H1 (cell line): Measurements from ENCODE around the gene P2RX2. TPM values are rescaled to one million over a fixed set of nuclear protein-coding genes. Genes with fewer than 3 reads are reported as not detected.

Experiments used
- CTCF ChIA-PET: fragments of 300-600 bp; sonication (Branson Sonifier 250); formaldehyde crosslinking; loops from one replicate; lab custom pipeline; 2021; ENCODE audit not compliant: partially characterized antibody; lab: Charles Lee
- POLR2A ChIA-PET: fragments of 300-600 bp; sonication (Branson Sonifier 250); formaldehyde crosslinking; loops from one replicate; lab custom pipeline; 2021; ENCODE audit warnings: inconsistent platforms; ENCODE audit not compliant: partially characterized antibody; lab: Charles Lee
- DNase-seq, 2 experiments: peaks; one replicate each; pipeline versions ENCODE4 v3.0.0 to v3.0.0-alpha.2; 2010 to 2022; ENCODE audit warnings: low spot score in 2 of 2, low read depth in 1 of 2, mixed read lengths in 1 of 2
- FAIRE-seq: peaks from 2 replicates; lab custom pipeline; 2011; peaks lifted over from hg19 to GRCh38; lab: Jason Lieb, UNC
- H2AFZ ChIP-seq: 2 replicates; pipeline ENCODE4 v1.8.1; 2012; ENCODE audit warnings: low read length, inconsistent platforms
- H2AK5ac ChIP-seq: 2 replicates; pipeline ENCODE4 v1.6.1; 2013; ENCODE audit warnings: low read depth, low read length
- H2BK120ac ChIP-seq: replicated peaks from 2 replicates; pipeline ENCODE3; 2013; ENCODE audit warnings: low read depth, low read length, inconsistent platforms
- H2BK12ac ChIP-seq: 2 replicates; pipeline ENCODE4 v1.6.1; 2013; ENCODE audit warnings: low read depth, low read length
- H2BK15ac ChIP-seq: 2 replicates; pipeline ENCODE4 v1.6.1; 2013; ENCODE audit warnings: low read length
- H2BK20ac ChIP-seq: 2 replicates; pipeline ENCODE4 v1.6.1; 2013; ENCODE audit warnings: low read length
- H2BK5ac ChIP-seq: 2 replicates; pipeline ENCODE4 v1.6.1; 2013; ENCODE audit warnings: low read depth, low read length
- H3K14ac ChIP-seq: 2 replicates; pipeline ENCODE4 v1.6.1; 2013; ENCODE audit warnings: inconsistent platforms; ENCODE audit not compliant: insufficient read length
- H3K18ac ChIP-seq: 2 replicates; pipeline ENCODE4 v1.6.1; 2013; ENCODE audit warnings: low read length; ENCODE audit errors: extremely low read depth
- H3K23ac ChIP-seq: 2 replicates; pipeline ENCODE4 v1.6.1; 2013; ENCODE audit warnings: inconsistent platforms; ENCODE audit not compliant: insufficient read length
- H3K23me2 ChIP-seq: 2 replicates; pipeline ENCODE4 v1.6.1; 2013; ENCODE audit warnings: low read depth, low read length
- H3K27ac ChIP-seq: 2 replicates; pipeline ENCODE4 v1.6.1; 2011; ENCODE audit warnings: low read depth, low read length, inconsistent platforms
- H3K27me3 ChIP-seq, 4 experiments: replicated peaks in 1 of 4; 1 replicate in 1 of 4; 2 replicates in 3 of 4; pipeline versions ENCODE4 v1.6.1 to v1.8.1; 2011 to 2013; ENCODE audit warnings: low read length in 3 of 4, mild to moderate bottlenecking in 3 of 4, inconsistent platforms in 2 of 4, mixed read lengths in 2 of 4, moderate library complexity in 1 of 4; ENCODE audit not compliant: control insufficient read depth in 3 of 4, insufficient read depth in 3 of 4; ENCODE audit errors: extremely low read depth in 1 of 4
- H3K36me3 ChIP-seq, 4 experiments: 2 replicates each; pipeline versions ENCODE4 v1.6.1 to v1.8.1; 2011 to 2013; ENCODE audit warnings: mild to moderate bottlenecking in 4 of 4, low read length in 3 of 4, moderate library complexity in 2 of 4, control low read depth in 1 of 4, inconsistent platforms in 1 of 4; ENCODE audit not compliant: insufficient read depth in 4 of 4, control insufficient read depth in 2 of 4
- H3K4ac ChIP-seq: replicated peaks from 2 replicates; pipeline ENCODE3; 2013; ENCODE audit warnings: low read length, low read depth, mixed read lengths, inconsistent platforms; ENCODE audit not compliant: insufficient read length
- H3K4me1 ChIP-seq, 4 experiments: replicated peaks in 1 of 4; 1 replicate in 1 of 4; 2 replicates in 3 of 4; pipeline versions ENCODE4 v1.6.1 to v1.8.1; 2011 to 2013; ENCODE audit warnings: low read length in 3 of 4, inconsistent platforms in 2 of 4, mixed read lengths in 1 of 4; ENCODE audit not compliant: insufficient read depth in 4 of 4, control insufficient read depth in 3 of 4
- H3K4me2 ChIP-seq, 2 experiments: 2 replicates each; pipeline versions ENCODE4 v1.6.1 to v1.8.1; 2011 to 2013; ENCODE audit warnings: low read depth in 2 of 2, low read length in 2 of 2, control low read depth in 1 of 2, inconsistent platforms in 1 of 2, mild to moderate bottlenecking in 1 of 2; ENCODE audit not compliant: insufficient read depth in 1 of 2
- H3K4me3 ChIP-seq, 4 experiments: fragments of 200-600, 300-600 bp in 1 of 4; sonication (generic), shearing (Covaris generic), sonication (Bioruptor Twin) in 1 of 4; 2 replicates each; pipeline versions ENCODE4 v1.5.1 to v1.8.1; 2011 to 2016; ENCODE audit warnings: low read length in 4 of 4, low read depth in 3 of 4, control low read depth in 2 of 4, inconsistent platforms in 2 of 4, mild to moderate bottlenecking in 2 of 4, mixed read lengths in 1 of 4, moderate library complexity in 1 of 4; ENCODE audit not compliant: insufficient read depth in 2 of 4; ENCODE audit errors: extremely low read depth in 1 of 4
- H3K56ac ChIP-seq: replicated peaks from 2 replicates; pipeline ENCODE3; 2013; ENCODE audit warnings: low read depth, mild to moderate bottlenecking, mixed read lengths, low read length, inconsistent platforms; ENCODE audit not compliant: insufficient read length
- H3K79me1 ChIP-seq: 2 replicates; pipeline ENCODE4 v1.6.1; 2013; ENCODE audit warnings: low read depth, low read length, control low read depth
- H3K79me2 ChIP-seq, 2 experiments: 2 replicates each; pipeline versions ENCODE4 v1.6.1 to v1.8.1; 2012 to 2013; ENCODE audit warnings: low read length in 2 of 2, mild to moderate bottlenecking in 2 of 2, inconsistent platforms in 1 of 2; ENCODE audit not compliant: insufficient read depth in 2 of 2, control insufficient read depth in 1 of 2
- H3K9ac ChIP-seq, 4 experiments: replicated peaks in 1 of 4; 1 replicate in 1 of 4; 2 replicates in 3 of 4; pipeline versions ENCODE4 v1.6.1 to v1.8.1; 2011 to 2013; ENCODE audit warnings: low read depth in 3 of 4, low read length in 3 of 4, control low read depth in 2 of 4, mild to moderate bottlenecking in 2 of 4, moderate library complexity in 2 of 4, inconsistent platforms in 1 of 4; ENCODE audit errors: extremely low read depth in 1 of 4
- H3K9me3 ChIP-seq, 2 experiments: 2 replicates each; pipeline versions ENCODE4 v1.6.1 to v1.8.1; 2012 to 2013; ENCODE audit warnings: mild to moderate bottlenecking in 2 of 2, moderate library complexity in 2 of 2, control low read depth in 1 of 2, inconsistent platforms in 1 of 2, low read depth in 1 of 2, low read length in 1 of 2, mixed read lengths in 1 of 2; ENCODE audit not compliant: insufficient read depth in 2 of 2
- H4K20me1 ChIP-seq, 2 experiments: replicated peaks in 1 of 2; 2 replicates each; pipeline versions ENCODE3 to v1.8.1; 2011 to 2013; ENCODE audit warnings: inconsistent platforms in 2 of 2, low read length in 2 of 2, mild to moderate bottlenecking in 1 of 2; ENCODE audit not compliant: insufficient read depth in 2 of 2, control insufficient read depth in 1 of 2
- H4K5ac ChIP-seq: 2 replicates; pipeline ENCODE4 v1.6.1; 2013; ENCODE audit warnings: low read length, low read depth, mixed read lengths, inconsistent platforms; ENCODE audit not compliant: insufficient read length
- H4K8ac ChIP-seq: 2 replicates; pipeline ENCODE4 v1.8.0; 2013; ENCODE audit warnings: mild to moderate bottlenecking, moderate library complexity, low read length, inconsistent platforms; ENCODE audit not compliant: insufficient read depth; ENCODE audit errors: extremely low read depth
- H4K91ac ChIP-seq: replicated peaks from 2 replicates; pipeline ENCODE3; 2013; ENCODE audit warnings: low read length, mixed read lengths, inconsistent platforms; ENCODE audit not compliant: insufficient read length
- BCL11A ChIP-seq, 2 experiments: IDR thresholded peaks; one replicate each; pipeline ENCODE4 v1.6.1; 2011; ENCODE audit warnings: low read depth in 2 of 2, low read length in 2 of 2, mild to moderate bottlenecking in 2 of 2
- EZH2 ChIP-seq: fragments of 200-600 bp; sonication (generic); IDR thresholded peaks from 2 replicates; pipeline ENCODE4 v1.7.1; 2012; ENCODE audit warnings: low read depth, mild to moderate bottlenecking, moderate library complexity, low read length, inconsistent platforms; ENCODE audit not compliant: severe bottlenecking
- HDAC6 ChIP-seq: IDR thresholded peaks from one replicate; pipeline ENCODE4 v1.7.1; 2012; ENCODE audit warnings: low read depth, mild to moderate bottlenecking, inconsistent platforms, low read length, moderate library complexity
- NRF1 ChIP-seq: IDR thresholded peaks from 2 replicates; pipeline ENCODE4 v1.6.1; 2011; ENCODE audit warnings: mild to moderate bottlenecking, low read depth, low read length, improper control_type of control experiment
- POLR2A ChIP-seq, 2 experiments: IDR thresholded peaks; 1 replicate in 1 of 2; 2 replicates in 1 of 2; pipeline ENCODE4 v1.6.1; 2011; ENCODE audit warnings: low read depth in 2 of 2, low read length in 2 of 2, mild to moderate bottlenecking in 2 of 2; ENCODE audit errors: control extremely low read depth in 1 of 2
- SIRT6 ChIP-seq: IDR thresholded peaks from one replicate; pipeline ENCODE4 v1.7.1; 2012; ENCODE audit warnings: low read length, inconsistent platforms
- SIX5 ChIP-seq: IDR thresholded peaks from 2 replicates; pipeline ENCODE4 v1.6.1; 2011; ENCODE audit warnings: mild to moderate bottlenecking, low read depth, low read length
- SRF ChIP-seq: IDR thresholded peaks from 2 replicates; pipeline ENCODE4 v1.6.1; 2011; ENCODE audit warnings: mild to moderate bottlenecking, low read depth, low read length, moderate library complexity
- TBP ChIP-seq: IDR thresholded peaks from 2 replicates; pipeline ENCODE4 v1.6.1; 2011; ENCODE audit warnings: low read depth, low read length, improper control_type of control experiment
- TCF12 ChIP-seq: IDR thresholded peaks from 2 replicates; pipeline ENCODE4 v1.6.1; 2011; ENCODE audit warnings: low read depth, mild to moderate bottlenecking, low read length
- TEAD4 ChIP-seq: IDR thresholded peaks from 2 replicates; pipeline ENCODE4 v1.6.1; 2012; ENCODE audit warnings: low read depth, low read length, inconsistent platforms, mixed read lengths
- WGBS, 2 experiments: shearing (Covaris generic) in 1 of 2; methylation state at CpG; one replicate each; pipeline versions ENCODE4 v1.1.6 to v1.1.7; 2013 to 2015; ENCODE audit warnings: low lambda C conversion rate in 2 of 2, mixed read lengths in 2 of 2, inconsistent platforms in 1 of 2, low coverage in 1 of 2, missing lambda C conversion rate in 1 of 2; ENCODE audit not compliant: insufficient replicate concordance in 2 of 2, insufficient coverage in 1 of 2, insufficient read length in 1 of 2; ENCODE audit errors: extremely low coverage in 1 of 2, missing lambda C conversion rate in 1 of 2; 5-methylcytosine and 5-hydroxymethylcytosine counted together
- polyA plus RNA-seq, 7 experiments: library from polyadenylated mRNA; depleted of rRNA in 3 of 7; stranded (reverse) in 5 of 7; unstranded in 2 of 7; fragments of >200 nt in 5 of 7; fragments of 200-250 nt in 2 of 7; gene quantifications; 1 replicate in 5 of 7; 2 replicates in 1 of 7; 4 replicates in 1 of 7; pipeline versions ENCODE4 v1.2.1 to v1.2.3, GENCODE V29; 2011 to 2013; ENCODE audit warnings: missing spikeins in 2 of 7, mixed read lengths in 2 of 7
- total RNA-seq: library from RNA; stranded (reverse); fragmentation: NEBNext Ultra II Directional; extraction: Animal tissue kit (Norgen Biotek cat#: 25700); gene quantifications from 2 replicates; pipeline ENCODE4 v1.2.1, GENCODE V29; 2021
- TF ChIP-seq, protein P1 (sequence below): IDR thresholded peaks from 2 replicates; pipeline ENCODE4 v1.6.1; 2012; ENCODE audit warnings: inconsistent platforms

Gene P2RX2
- total and polyA plus RNA-seq, 2 of the 8 experiments (the other 6 are each of a cell fraction or from before 2014, with no cell fraction given): 0.84 to 2.2 TPM

DNA sequence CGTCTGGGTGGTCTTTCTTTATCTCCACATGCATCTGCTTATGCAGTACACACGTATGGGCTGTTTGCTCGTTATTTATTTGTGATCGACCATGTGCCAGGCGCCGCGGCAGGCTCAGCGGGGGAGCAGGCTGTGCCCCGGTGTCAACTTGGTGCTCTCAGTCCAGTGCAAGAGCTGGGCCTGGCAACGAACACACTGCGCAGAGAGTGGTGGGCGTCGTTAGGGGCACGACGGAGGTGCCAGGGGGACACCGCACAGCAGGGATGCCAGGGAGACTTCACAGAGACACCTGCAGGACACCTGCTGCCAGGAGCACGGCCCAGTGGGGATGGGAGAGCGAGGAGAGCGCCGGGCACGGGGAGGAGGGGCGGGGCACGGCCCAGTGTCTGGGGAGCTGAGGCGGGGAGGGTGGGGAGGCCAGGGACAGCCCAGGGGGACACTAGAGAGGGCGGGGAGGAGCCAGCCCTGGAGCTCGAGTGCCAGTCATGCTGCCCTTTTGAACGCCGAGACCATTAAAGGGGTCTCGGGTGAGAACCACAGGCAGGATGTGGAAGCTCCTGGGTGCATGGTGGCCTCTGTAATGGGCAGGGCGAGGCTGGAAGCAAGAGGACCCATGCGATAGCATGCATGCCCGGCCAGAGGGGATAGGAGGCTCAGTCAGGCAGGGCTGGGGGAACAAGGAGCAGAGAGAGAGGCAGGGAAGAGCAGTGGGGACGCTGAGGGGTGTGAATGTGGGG lies 7.5 kb upstream of the P2RX2 start:
- POLR2A ChIA-PET: interaction anchor here (1.2 to 3.4 kb wide), 3 partner anchors 9 to 29 kb away, joined by 6 to 15 read pairs (median 13); no protein-coding TSS in a partner anchor
- 88% methylated on average over 24 of the region's 33 CpGs; no CpG with 5 or more reads in 1 of the 2 experiments for WGBS, 2 experiments
- no peak overlapping the region for H3K4me3 ChIP-seq
- TF ChIP-seq NRF1: no peak
- TF ChIP-seq SIRT6: no peak
- TF ChIP-seq TCF12: no peak
- TF ChIP-seq, protein P1, sequence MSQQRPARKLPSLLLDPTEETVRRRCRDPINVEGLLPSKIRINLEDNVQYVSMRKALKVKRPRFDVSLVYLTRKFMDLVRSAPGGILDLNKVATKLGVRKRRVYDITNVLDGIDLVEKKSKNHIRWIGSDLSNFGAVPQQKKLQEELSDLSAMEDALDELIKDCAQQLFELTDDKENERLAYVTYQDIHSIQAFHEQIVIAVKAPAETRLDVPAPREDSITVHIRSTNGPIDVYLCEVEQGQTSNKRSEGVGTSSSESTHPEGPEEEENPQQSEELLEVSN: no peak
- no peak for TF ChIP-seq SRF
- no peak for TF ChIP-seq POLR2A (IDR thresholded peaks at IDR 0.05; ENCODE audit: control extremely low read depth in 1 of 2, low read depth in 2 of 2, low read length in 2 of 2)
- TF ChIP-seq HDAC6: no peak
- TF ChIP-seq TBP: no peak
- TF ChIP-seq BCL11A (IDR thresholded peaks at IDR 0.05; ENCODE audit: low read depth in 2 of 2, low read length in 2 of 2): no peak
- TF ChIP-seq TEAD4: no peak
- no peak for TF ChIP-seq SIX5
- TF ChIP-seq EZH2: no peak

More for the DNA sequence above, 7.5 kb upstream of the P2RX2 start:
- Histone ChIP-seq H4K8ac (no peak overlapping the region), H4K20me1 (peaks cover 0 to 2% of the 10 kb centered on the region in 2 experiments), H2BK20ac (no peak overlapping the region), H3K27ac (no peak overlapping the region), H3K23me2 (no peaks in the 10 kb centered on the region), H3K4ac (no peak overlapping the region), H3K79me2 (no peaks in the 10 kb centered on the region), H3K14ac (no peak overlapping the region), H2AK5ac (no peak overlapping the region), H3K27me3 (peaks cover 22 to 84% (median 65%) of the 10 kb centered on the region in 4 experiments), H4K5ac (no peak overlapping the region), H2AFZ (no peak overlapping the region), H2BK12ac (no peak overlapping the region), H3K36me3 (no peaks in the 10 kb centered on the region), H2BK5ac (no peak overlapping the region), H2BK120ac (no peak overlapping the region), H3K79me1 (no peaks in the 10 kb centered on the region), H3K9me3 (peaks cover 9 to 17% of the 10 kb centered on the region in 2 experiments; a peak in 3 of 4 replicates), H3K56ac (no peak overlapping the region), H3K4me2 (no peak overlapping the region), H4K91ac (no peak overlapping the region), H3K4me1 (no peaks in the 10 kb centered on the region), H3K18ac (no peak overlapping the region), H3K23ac (no peak overlapping the region), H2BK15ac (no peak overlapping the region), H3K9ac (no peak overlapping the region)
- DNase-seq (no peak), FAIRE-seq (no peak)
- CTCF ChIA-PET: interaction anchor here (0.8 to 4.2 kb wide), 5 partner anchors 11 to 196 kb away, joined by 3 to 43 read pairs (median 15); no protein-coding TSS in a partner anchor
